Endothelial cell of umbilical vein (primary cell): Measurements from ENCODE around the gene RSRC1. TPM values are rescaled to one million over a fixed set of nuclear protein-coding genes. Genes with fewer than 3 reads are reported as not detected.

Experiments used
- BruUV-seq: library from RNA; stranded (reverse); fragments of 400-500 nt; replicated peaks from 2 replicates; lab custom pipeline; 2021; lab: Mats Ljungman, UMichigan
- CTCF ChIA-PET: fragments of 300-600, 350-600 bp; sonication (Branson Sonifier 250); formaldehyde crosslinking; loops from one replicate; lab custom pipeline; 2021; ENCODE audit warnings: antibody characterized with exemption, inconsistent platforms; lab: Charles Lee
- POLR2A ChIA-PET: fragments of 300-600, 350-600 bp; sonication (Branson Sonifier 250); formaldehyde crosslinking; loops from one replicate; lab custom pipeline; 2021; ENCODE audit warnings: antibody characterized with exemption, inconsistent platforms; lab: Charles Lee
- DNase-seq: peaks from one replicate; pipeline ENCODE4 v3.0.0-alpha.2; 2011; ENCODE audit warnings: low read depth, low spot score
- FAIRE-seq: peaks from 2 replicates; lab custom pipeline; 2011; peaks lifted over from hg19 to GRCh38; lab: Jason Lieb, UNC
- H2AFZ ChIP-seq: 2 replicates; pipeline ENCODE4 v1.6.0; 2012; ENCODE audit warnings: low read depth, low read length, control low read depth, inconsistent platforms
- H3K27ac ChIP-seq: 2 replicates; pipeline ENCODE4 v1.5.1; 2011; ENCODE audit warnings: low read depth, mild to moderate bottlenecking, control low read depth, low read length, moderate library complexity; ENCODE audit not compliant: insufficient read depth
- H3K27me3 ChIP-seq, 2 experiments: 2 replicates each; pipeline versions ENCODE4 v1.6.0 to v1.6.1; 2011; ENCODE audit warnings: low read length in 2 of 2, mixed read lengths in 1 of 2; ENCODE audit not compliant: control insufficient read depth in 2 of 2, insufficient read depth in 2 of 2
- H3K36me3 ChIP-seq, 2 experiments: 2 replicates in 1 of 2; 3 replicates in 1 of 2; pipeline ENCODE4 v1.5.1; 2011; ENCODE audit warnings: low read length in 2 of 2, mild to moderate bottlenecking in 1 of 2, moderate library complexity in 1 of 2; ENCODE audit not compliant: control insufficient read depth in 2 of 2, insufficient read depth in 2 of 2; ENCODE audit errors: extremely low read depth in 1 of 2
- H3K4me1 ChIP-seq: 3 replicates; pipeline ENCODE4 v1.5.1; 2011; ENCODE audit warnings: mild to moderate bottlenecking, low read length; ENCODE audit not compliant: control insufficient read depth, insufficient read depth; ENCODE audit errors: extremely low read depth
- H3K4me2 ChIP-seq: 2 replicates; pipeline ENCODE4 v1.6.1; 2011; ENCODE audit warnings: low read length, control low read depth, mixed read lengths; ENCODE audit not compliant: insufficient read depth
- H3K4me3 ChIP-seq, 3 experiments: fragments of 200-600 bp in 1 of 3; sonication (generic), shearing (Covaris generic) in 1 of 3; replicated peaks in 1 of 3; 2 replicates each; pipeline ENCODE4 v1.5.1; 2011 to 2016; ENCODE audit warnings: control low read depth in 3 of 3, low read length in 3 of 3, mild to moderate bottlenecking in 2 of 3, inconsistent platforms in 1 of 3, low read depth in 1 of 3, moderate library complexity in 1 of 3; ENCODE audit not compliant: insufficient read depth in 1 of 3
- H3K79me2 ChIP-seq: 2 replicates; pipeline ENCODE4 v1.6.0; 2012; ENCODE audit warnings: low read length, inconsistent platforms; ENCODE audit not compliant: control insufficient read depth, insufficient read depth
- H3K9ac ChIP-seq: replicated peaks from 2 replicates; pipeline ENCODE3; 2011; ENCODE audit warnings: low read length, control low read depth; ENCODE audit not compliant: insufficient read depth; ENCODE audit errors: extremely low read depth
- H3K9me1 ChIP-seq: replicated peaks from 3 replicates; pipeline ENCODE4 v1.6.0; 2011; ENCODE audit warnings: mild to moderate bottlenecking, low read length; ENCODE audit not compliant: control insufficient read depth, insufficient read depth; ENCODE audit errors: extremely low read depth
- H3K9me3 ChIP-seq: replicated peaks from 2 replicates; pipeline ENCODE4 v1.5.1; 2012; ENCODE audit warnings: low read length, inconsistent platforms; ENCODE audit not compliant: control insufficient read depth, insufficient read depth
- H4K20me1 ChIP-seq: replicated peaks from 2 replicates; pipeline ENCODE3; 2011; ENCODE audit warnings: mild to moderate bottlenecking, low read length; ENCODE audit not compliant: control insufficient read depth, insufficient read depth; ENCODE audit errors: extremely low read depth
- EZH2 ChIP-seq: IDR thresholded peaks from 2 replicates; pipeline ENCODE4 v1.6.1; 2012; ENCODE audit warnings: borderline replicate concordance, low read depth, mild to moderate bottlenecking, moderate library complexity, low read length, inconsistent platforms; ENCODE audit not compliant: severe bottlenecking
- FOS ChIP-seq: IDR thresholded peaks from 2 replicates; pipeline ENCODE4 v1.6.1; 2011; ENCODE audit warnings: mild to moderate bottlenecking, low read length, moderate library complexity, borderline replicate concordance; ENCODE audit not compliant: insufficient read depth
- GATA2 ChIP-seq: IDR thresholded peaks from 2 replicates; pipeline ENCODE4 v1.7.0; 2011; ENCODE audit warnings: low read depth, mild to moderate bottlenecking, moderate library complexity, mixed read lengths, low read length; ENCODE audit not compliant: insufficient read length, insufficient read depth
- JUN ChIP-seq: IDR thresholded peaks from 2 replicates; pipeline ENCODE4 v1.6.1; 2011; ENCODE audit warnings: borderline replicate concordance, low read depth; ENCODE audit not compliant: insufficient read length, insufficient read depth
- MYC ChIP-seq: IDR thresholded peaks from one replicate; pipeline ENCODE4 v1.6.1; 2011; ENCODE audit warnings: mild to moderate bottlenecking, low read depth, low read length
- POLR2A ChIP-seq: IDR thresholded peaks from 2 replicates; pipeline ENCODE4 v1.6.1; 2012; ENCODE audit warnings: low read depth, mild to moderate bottlenecking, control low read depth, low read length
- POLR2AphosphoS5 ChIP-seq: IDR thresholded peaks from 2 replicates; pipeline ENCODE4 v1.6.1; 2012; ENCODE audit warnings: low read depth, mild to moderate bottlenecking, control low read depth, low read length, moderate library complexity; ENCODE audit not compliant: insufficient read depth
- dilution Hi-C: fragments of 300-500 bp; cut with MboI; formaldehyde crosslinking; loops from one replicate; pipeline ENCODE4 v1.15.0; 2019; ENCODE audit warnings: low sequenced_read_pairs; ENCODE audit not compliant: extremely low pct_ligation_motif_present
- intact Hi-C: fragments of 100-400 bp; cut with micrococcal nuclease; formaldehyde crosslinking; loops from one replicate; pipeline ENCODE4 v1.10.0; 2022
- polyA plus RNA-seq, 4 experiments: library from polyadenylated mRNA; depleted of rRNA in 3 of 4; stranded (reverse) in 3 of 4; unstranded in 1 of 4; fragments of >200 nt; gene quantifications; 2 replicates each; pipeline versions ENCODE4 v1.2.1 to v1.2.3, GENCODE V29; 2011 to 2012; ENCODE audit warnings: missing spikeins in 1 of 4
- total RNA-seq: library from RNA; stranded (reverse); gene quantifications from 2 replicates; pipeline ENCODE4 v1.2.3, GENCODE V29; 2021
- TF ChIP-seq, protein P1 (sequence below): IDR thresholded peaks from 2 replicates; pipeline ENCODE4 v1.6.1; 2011; ENCODE audit not compliant: insufficient read depth, insufficient read length
- TF ChIP-seq, protein P2 (sequence below), 2 donors: IDR thresholded peaks; 1 replicate in 1 of 2; 2 replicates in 1 of 2; pipeline ENCODE4 v1.5.1; 2011; ENCODE audit warnings: low read length in 2 of 2, mild to moderate bottlenecking in 2 of 2, moderate library complexity in 2 of 2, control low read depth in 1 of 2, inconsistent platforms in 1 of 2, low read depth in 1 of 2; ENCODE audit not compliant: insufficient read depth in 1 of 2; ENCODE audit errors: extremely low read depth in 1 of 2

The RSRC1 gene
- total and polyA plus RNA-seq, 2 donors (not counting 3 experiments of a cell fraction or from before 2014, with no cell fraction given), result 1.8 to 25.4 TPM

DNA sequence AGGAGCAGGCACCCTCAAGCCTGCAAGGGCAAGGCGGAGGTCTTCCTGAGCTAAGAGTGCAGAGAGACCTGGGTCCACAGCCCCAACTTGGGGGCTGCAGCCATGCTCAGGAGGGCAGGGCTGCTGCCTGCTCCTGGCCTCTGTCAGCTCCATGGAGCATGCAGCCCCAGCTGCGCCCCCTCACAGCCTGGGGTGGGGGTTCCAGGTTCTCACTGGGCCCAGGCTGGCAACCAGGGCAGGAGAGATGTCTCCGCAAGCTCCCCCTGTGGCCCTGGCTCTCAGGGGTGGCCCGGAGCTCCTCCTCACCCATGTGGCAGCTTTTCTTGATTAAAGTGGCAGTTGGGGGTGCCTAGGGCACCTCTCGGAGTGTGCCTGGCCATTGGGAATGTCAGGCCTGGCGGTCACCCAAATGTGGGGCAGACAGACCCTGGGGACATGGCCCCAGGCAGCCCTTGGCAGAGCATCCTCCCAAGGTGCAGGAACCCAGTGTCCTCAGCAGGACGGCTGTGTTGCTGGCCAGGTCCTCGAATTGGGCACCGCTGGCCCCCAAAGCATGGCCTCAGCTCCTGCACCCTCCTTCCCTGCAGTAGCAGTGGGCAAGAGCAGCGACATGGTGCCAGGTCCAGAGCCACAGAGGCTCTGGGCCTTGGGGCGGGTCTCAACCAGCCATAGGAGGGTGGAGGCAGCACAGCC lies 251.0 kb downstream of the RSRC1 start:
- POLR2A ChIA-PET, result no interaction called here
- FAIRE-seq (no peak), DNase-seq (no peak)
- dilution Hi-C loops (no loop called here), intact Hi-C loops (no loop called here)
- Histone ChIP-seq H3K9me1 (no peaks in the 10 kb centered on the region), H3K27ac (no peak overlapping the region), H3K4me3 (no peak overlapping the region), H4K20me1 (no peaks in the 10 kb centered on the region), H3K4me1 (no peaks in the 10 kb centered on the region), H3K9me3 (no peaks in the 10 kb centered on the region), H2AFZ (no peak overlapping the region), H3K4me2 (no peak overlapping the region), H3K27me3 (no peaks in the 10 kb centered on the region), H3K79me2 (no peaks in the 10 kb centered on the region), H3K9ac (no peak overlapping the region), H3K36me3 (no peaks in the 10 kb centered on the region)
- no TSS peak for BruUV-seq
- TF ChIP-seq FOS, result no peak
- no peak for TF ChIP-seq EZH2
- TF ChIP-seq POLR2A, result no peak
- TF ChIP-seq MYC, result no peak
- TF ChIP-seq, protein P1, sequence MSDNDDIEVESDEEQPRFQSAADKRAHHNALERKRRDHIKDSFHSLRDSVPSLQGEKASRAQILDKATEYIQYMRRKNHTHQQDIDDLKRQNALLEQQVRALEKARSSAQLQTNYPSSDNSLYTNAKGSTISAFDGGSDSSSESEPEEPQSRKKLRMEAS, result no peak
- TF ChIP-seq, protein P2, sequence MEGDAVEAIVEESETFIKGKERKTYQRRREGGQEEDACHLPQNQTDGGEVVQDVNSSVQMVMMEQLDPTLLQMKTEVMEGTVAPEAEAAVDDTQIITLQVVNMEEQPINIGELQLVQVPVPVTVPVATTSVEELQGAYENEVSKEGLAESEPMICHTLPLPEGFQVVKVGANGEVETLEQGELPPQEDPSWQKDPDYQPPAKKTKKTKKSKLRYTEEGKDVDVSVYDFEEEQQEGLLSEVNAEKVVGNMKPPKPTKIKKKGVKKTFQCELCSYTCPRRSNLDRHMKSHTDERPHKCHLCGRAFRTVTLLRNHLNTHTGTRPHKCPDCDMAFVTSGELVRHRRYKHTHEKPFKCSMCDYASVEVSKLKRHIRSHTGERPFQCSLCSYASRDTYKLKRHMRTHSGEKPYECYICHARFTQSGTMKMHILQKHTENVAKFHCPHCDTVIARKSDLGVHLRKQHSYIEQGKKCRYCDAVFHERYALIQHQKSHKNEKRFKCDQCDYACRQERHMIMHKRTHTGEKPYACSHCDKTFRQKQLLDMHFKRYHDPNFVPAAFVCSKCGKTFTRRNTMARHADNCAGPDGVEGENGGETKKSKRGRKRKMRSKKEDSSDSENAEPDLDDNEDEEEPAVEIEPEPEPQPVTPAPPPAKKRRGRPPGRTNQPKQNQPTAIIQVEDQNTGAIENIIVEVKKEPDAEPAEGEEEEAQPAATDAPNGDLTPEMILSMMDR (IDR thresholded peaks at IDR 0.05; ENCODE audit: extremely low read depth in 1 of 2, insufficient read depth in 1 of 2, low read depth in 1 of 2, low read length in 2 of 2), result no peak
- TF ChIP-seq POLR2AphosphoS5, result no peak
- no peak for TF ChIP-seq GATA2
- no peak for TF ChIP-seq JUN
- CTCF ChIA-PET, result no interaction called here
